ENCODE results near the gene HEYL.
A peak's percentile ranks its signal among the peaks of the same experiment; 100 is the strongest.

The HEYL gene

DNA sequence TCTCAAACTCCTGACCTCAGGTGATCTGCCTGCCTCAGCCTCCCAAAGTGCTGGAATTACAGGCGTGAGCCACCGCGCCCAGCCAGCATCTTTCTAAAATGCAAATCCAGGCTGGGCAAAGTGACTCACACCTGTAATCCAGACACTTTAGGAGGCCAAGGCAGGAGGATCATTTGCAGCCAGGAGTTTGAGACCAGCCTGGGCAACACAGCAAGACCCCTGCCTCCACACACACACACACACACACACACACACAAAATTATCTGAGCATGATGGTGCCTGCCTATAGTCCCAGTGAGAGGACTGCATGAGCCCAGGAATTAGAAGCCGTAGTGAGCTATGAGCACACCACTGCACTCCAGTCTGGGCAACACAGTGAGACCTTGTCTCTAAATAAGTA is 46.1 kb downstream of the HEYL start:
- no peak for DNase-seq

DNA sequence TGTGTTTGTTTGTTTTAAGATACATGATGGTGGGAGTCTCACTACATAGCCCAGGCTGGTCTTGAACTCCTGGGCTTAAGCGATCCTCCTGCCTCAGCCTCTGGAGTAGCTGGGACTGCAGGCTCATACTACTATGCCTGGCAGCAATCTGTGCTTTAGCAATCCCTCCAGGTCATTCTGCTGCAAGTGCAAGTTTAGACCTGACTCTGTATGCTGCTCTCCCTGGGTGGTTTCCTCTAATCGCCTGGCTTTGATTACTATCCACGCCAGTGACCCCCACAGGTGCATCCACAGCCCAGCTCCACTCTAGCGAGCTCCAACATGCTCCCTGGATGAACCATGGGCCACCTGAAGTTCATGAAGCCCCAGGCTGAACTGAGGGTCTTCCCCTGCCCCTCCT is 47.4 kb downstream of the HEYL start:
- no peak for DNase-seq

DNA sequence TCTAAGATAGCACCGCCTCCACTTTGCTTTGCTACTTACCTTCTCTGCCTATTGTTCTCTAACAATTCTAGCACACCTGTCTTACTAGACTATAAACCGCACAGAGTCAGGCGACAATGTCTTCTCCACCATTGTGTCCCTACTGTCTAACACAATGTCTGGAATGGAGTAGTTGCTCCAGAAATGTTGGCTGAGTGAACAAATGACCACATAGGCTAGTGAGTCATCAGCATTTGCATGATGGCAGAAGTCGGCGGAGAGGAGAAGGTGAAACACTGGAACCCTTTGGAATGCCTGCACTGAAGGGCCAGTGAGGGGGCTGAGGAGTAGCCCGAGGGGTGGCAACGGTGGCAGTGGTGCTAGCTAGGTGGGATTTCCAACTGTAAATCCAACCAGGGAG is 48.9 kb downstream of the HEYL start:
- DNase-seq: no peak

DNA sequence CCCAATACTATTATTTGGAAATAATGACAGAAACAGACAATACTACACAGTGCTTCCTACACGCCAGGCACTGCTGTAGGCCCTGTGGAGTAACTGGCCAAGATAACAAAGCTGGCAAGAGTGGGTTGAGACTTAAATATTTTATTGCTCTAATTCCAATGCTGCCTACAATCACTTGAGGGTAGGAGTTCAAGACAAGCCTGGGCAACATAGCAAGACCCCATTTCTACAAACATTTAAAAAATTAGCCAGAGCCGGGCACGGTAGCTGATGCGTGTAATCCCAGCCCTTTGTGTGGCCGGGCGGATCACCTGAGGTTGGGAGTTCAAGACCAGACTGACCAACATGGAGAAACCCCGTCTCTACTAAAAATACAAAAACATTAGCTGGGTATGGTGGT is 53.5 kb downstream of the HEYL start:
- no peak for DNase-seq

DNA sequence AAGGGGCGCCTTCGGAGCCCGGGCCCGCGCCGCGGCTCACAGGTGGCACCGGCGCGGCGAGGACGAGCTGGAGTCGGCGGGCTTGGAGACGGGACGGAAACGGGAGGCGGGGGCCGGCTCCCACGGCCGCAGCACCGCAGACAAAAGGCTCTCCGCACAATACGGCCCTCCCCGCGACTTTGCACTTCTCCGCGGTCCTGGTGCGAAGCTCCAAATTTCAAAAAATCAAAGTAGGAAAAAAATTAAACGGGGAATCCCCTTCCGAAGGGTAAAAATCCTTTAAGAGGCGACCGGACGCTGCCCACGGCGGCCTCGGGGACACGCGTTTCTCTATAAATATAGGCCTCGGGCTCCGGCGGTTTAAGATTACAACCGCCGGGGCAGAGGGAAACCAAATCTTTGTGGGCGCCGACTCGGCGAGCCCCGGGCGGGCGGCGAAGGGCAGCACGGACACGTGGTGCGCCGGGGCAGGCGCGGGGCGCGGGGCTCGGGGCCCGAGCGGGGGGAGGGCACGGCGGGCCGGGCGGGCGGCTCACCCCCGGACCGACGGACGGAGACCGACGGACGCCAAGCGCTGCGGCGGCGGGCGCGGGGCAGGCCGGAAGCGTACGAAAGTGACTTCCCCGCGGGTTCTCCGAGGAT is 63.3 kb downstream of the HEYL start:
- peak; percentile 44 for DNase-seq

DNA sequence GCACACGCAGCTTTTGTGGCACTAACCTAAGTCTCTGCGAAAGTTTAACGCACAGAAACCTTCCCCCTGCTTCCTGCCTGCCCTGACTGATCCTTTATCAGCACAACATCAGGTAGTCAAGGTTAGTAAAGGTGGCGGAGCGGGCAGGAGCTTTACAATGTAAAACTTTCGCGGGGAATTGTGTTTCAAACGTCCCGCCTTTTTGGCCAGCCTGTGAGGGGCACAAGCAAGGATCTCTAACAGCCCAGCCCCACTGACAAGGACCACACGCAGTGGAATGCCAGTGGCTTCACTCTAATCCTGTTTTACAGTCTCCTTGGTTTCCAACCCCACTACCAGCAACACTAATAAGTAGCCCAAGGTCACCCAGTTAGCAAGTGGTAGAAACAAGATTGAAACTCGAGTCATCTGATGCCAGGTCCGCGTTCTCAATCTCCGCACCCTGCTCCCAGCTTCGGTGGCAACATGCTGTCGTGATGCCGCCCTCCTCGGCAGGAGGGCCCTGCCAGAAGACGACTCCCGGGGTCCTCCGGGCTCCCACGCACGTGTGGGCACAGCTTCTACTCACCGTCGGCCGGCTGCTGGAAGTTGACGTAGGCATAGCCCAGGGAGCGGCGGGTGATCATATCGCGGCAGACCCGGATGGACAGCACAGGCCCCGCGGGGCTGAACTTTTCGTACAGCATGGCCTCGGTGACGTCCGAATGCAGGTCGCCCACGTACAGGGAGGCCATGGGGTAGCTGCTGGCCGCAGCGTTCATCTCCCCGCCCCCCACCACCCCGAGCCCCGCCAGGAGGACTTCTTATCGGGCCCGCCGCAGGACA is 64.0 kb downstream of the HEYL start:
- DNase-seq: peak; percentile 56

DNA sequence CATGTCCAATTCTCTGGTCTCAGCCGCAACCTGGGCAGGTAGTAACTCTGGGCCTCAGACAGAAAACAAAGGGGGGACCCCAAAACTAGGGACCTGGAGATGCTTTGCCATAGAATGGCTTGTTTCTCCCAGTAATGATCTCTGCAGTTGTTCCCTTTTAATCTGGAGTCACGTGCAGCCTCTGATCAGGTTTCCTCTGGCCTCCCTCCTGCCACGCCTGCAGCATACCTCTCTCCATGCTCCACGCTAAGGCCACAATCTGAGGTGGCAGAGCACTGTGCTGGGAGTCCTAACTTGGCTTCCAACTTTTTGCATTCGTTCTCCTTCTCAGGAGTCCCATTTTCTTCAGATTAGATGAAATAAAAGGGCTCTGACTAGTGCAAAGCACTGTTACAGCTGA is 64.8 kb downstream of the HEYL start:
- DNase-seq: no peak
